HAP-1 (cell line): ENCODE data around the gene TEX13D.
"Not testable (repeated sequence)": the region's sequence is repeated elsewhere in the genome, so short reads cannot be mapped to it uniquely, and the experiment has no call there.

Experiments used
- DNase-seq, 2 experiments: peaks; one replicate each; pipeline ENCODE4 v3.0.0-alpha.2; 2016 to 2020; ENCODE audit warnings: low spot score in 2 of 2
- H3K27me3 ChIP-seq: fragments of 250-450 bp; sonication (Bioruptor Pico); 2 replicates; pipeline ENCODE4 v1.5.1; 2020; ENCODE audit warnings: low read depth, mild to moderate bottlenecking, moderate library complexity
- H3K36me3 ChIP-seq: fragments of 250-450 bp; sonication (Bioruptor Pico); replicated peaks from 2 replicates; pipeline ENCODE4 v1.5.1; 2020; ENCODE audit warnings: mild to moderate bottlenecking
- H3K4me1 ChIP-seq: fragments of 250-450 bp; sonication (Bioruptor Pico); 2 replicates; pipeline ENCODE4 v1.5.1; 2020; ENCODE audit warnings: mild to moderate bottlenecking
- H3K4me3 ChIP-seq: fragments of 250-450 bp; sonication (Bioruptor Pico); 2 replicates; pipeline ENCODE4 v1.5.1; 2020; ENCODE audit warnings: mild to moderate bottlenecking, moderate library complexity
- H3K9me3 ChIP-seq: fragments of 250-450 bp; sonication (Bioruptor Pico); 2 replicates; pipeline ENCODE4 v1.5.1; 2020; ENCODE audit warnings: mild to moderate bottlenecking, moderate library complexity
- in situ Hi-C: fragments of 300-500 bp; cut with MboI; formaldehyde crosslinking; loops from 3 replicates; pipeline ENCODE4 v1.14.3; 2020; ENCODE audit warnings: low sequenced_read_pairs, inconsistent platforms, mixed read lengths

Gene TEX13D

GRCh38 chrX:124332481-124333424 lies at the start of gene TEX13D:
Gene TEX13D, plus strand, starts transcription at chrX:124332660. Its CDS starts 258 bp downstream, at chrX:124332918.
- no peaks in the 10 kb centered on the region for H3K36me3 ChIP-seq
- in situ Hi-C loops, result no loop called here
- H3K4me1 ChIP-seq, result no peaks in the 10 kb centered on the region
- H3K4me3 ChIP-seq, result no peak within 1 kb of the TSS
- DNase-seq, result no peak
- no peaks in the 10 kb centered on the region for H3K27me3 ChIP-seq
- no peaks in the 10 kb centered on the region for H3K9me3 ChIP-seq

GRCh38 chrX:124289443-124289842 lies 43.0 kb upstream of the TEX13D start:
- Histone ChIP-seq H3K4me1 (no peaks in the 10 kb centered on the region), H3K36me3 (no peaks in the 10 kb centered on the region), H3K4me3 (no peak overlapping the region), H3K27me3 (peaks cover 4% of the 10 kb centered on the region), H3K9me3 (no peaks in the 10 kb centered on the region)
- no peak for DNase-seq
- in situ Hi-C loops, result no loop called here

GRCh38 chrX:124293810-124294209 lies 38.6 kb upstream of the TEX13D start:
- in situ Hi-C loops, result no loop called here
- H3K4me1 ChIP-seq, result no peaks in the 10 kb centered on the region
- no peak for DNase-seq
- no peak overlapping the region for H3K4me3 ChIP-seq
- no peaks in the 10 kb centered on the region for H3K36me3 ChIP-seq
- H3K27me3 ChIP-seq, result peaks cover 1% of the 10 kb centered on the region
- H3K9me3 ChIP-seq, result no peaks in the 10 kb centered on the region

GRCh38 chrX:124299323-124299722 lies 33.1 kb upstream of the TEX13D start:
- in situ Hi-C loops, H3K4me3 ChIP-seq, H3K27me3 ChIP-seq, H3K4me1 ChIP-seq, DNase-seq, H3K36me3 ChIP-seq, H3K9me3 ChIP-seq: not testable (repeated sequence)

- Histone ChIP-seq H3K4me3 (no peak overlapping the region), H3K27me3 (no peaks in the 10 kb centered on the region), H3K36me3 (no peaks in the 10 kb centered on the region), H3K9me3 (no peaks in the 10 kb centered on the region), H3K4me1 (no peaks in the 10 kb centered on the region)
- no peak for DNase-seq
- in situ Hi-C loops, result no loop called here
These were observed 32.1 kb upstream of the TEX13D start for GRCh38 chrX:124300405-124300804.

GRCh38 chrX:124307253-124307907 lies 25.1 kb upstream of the TEX13D start:
- Histone ChIP-seq H3K4me3 (no peak overlapping the region), H3K36me3 (no peaks in the 10 kb centered on the region), H3K27me3 (no peaks in the 10 kb centered on the region), H3K9me3 (no peaks in the 10 kb centered on the region), H3K4me1 (no peaks in the 10 kb centered on the region)
- no peak for DNase-seq
- in situ Hi-C loops, result no loop called here

- H3K9me3 ChIP-seq, result no peaks in the 10 kb centered on the region
- H3K36me3 ChIP-seq, result no peaks in the 10 kb centered on the region
- no peak for DNase-seq
- no peak overlapping the region for H3K4me3 ChIP-seq
- H3K27me3 ChIP-seq, result 0 out of 2 replicates have a peak, but pooled peaks cover 5% of the 10 kb centered on the region
- in situ Hi-C loops, result no loop called here
- no peaks in the 10 kb centered on the region for H3K4me1 ChIP-seq
These were observed 6.7 kb upstream of the TEX13D start for GRCh38 chrX:124325732-124326131.

- Histone ChIP-seq H3K4me3 (no peak overlapping the region), H3K36me3 (no peaks in the 10 kb centered on the region), H3K9me3 (no peaks in the 10 kb centered on the region), H3K4me1 (no peaks in the 10 kb centered on the region), H3K27me3 (0 out of 2 replicates have a peak, but pooled peaks cover 4% of the 10 kb centered on the region)
- no peak for DNase-seq
- in situ Hi-C loops, result no loop called here
These were observed 3.7 kb upstream of the TEX13D start for GRCh38 chrX:124328765-124329164.

- H3K4me3 ChIP-seq, result no peak overlapping the region
- in situ Hi-C loops, result no loop called here
- no peaks in the 10 kb centered on the region for H3K36me3 ChIP-seq
- H3K27me3 ChIP-seq, result no peaks in the 10 kb centered on the region
- DNase-seq, result no peak
- H3K4me1 ChIP-seq, result no peaks in the 10 kb centered on the region
- H3K9me3 ChIP-seq, result no peaks in the 10 kb centered on the region
These were observed 1.4 kb downstream of the TEX13D start for GRCh38 chrX:124333862-124334261.

GRCh38 chrX:124334555-124334954 lies 2.1 kb downstream of the TEX13D start:
- H3K36me3 ChIP-seq, DNase-seq, H3K4me1 ChIP-seq, H3K27me3 ChIP-seq, in situ Hi-C loops, H3K4me3 ChIP-seq, H3K9me3 ChIP-seq: not testable (repeated sequence)

- in situ Hi-C loops, result no loop called here
- Histone ChIP-seq H3K36me3 (no peaks in the 10 kb centered on the region), H3K9me3 (no peaks in the 10 kb centered on the region), H3K4me3 (no peak overlapping the region), H3K27me3 (peaks cover 2% of the 10 kb centered on the region; the same call in 1 of the 2 replicates), H3K4me1 (no peaks in the 10 kb centered on the region)
- DNase-seq, result no peak
These were observed 3.1 kb downstream of the TEX13D start for GRCh38 chrX:124335598-124335997.

GRCh38 chrX:124337916-124338315 lies 5.5 kb downstream of the TEX13D start:
- H3K27me3 ChIP-seq, result peaks cover 2% of the 10 kb centered on the region; the same call in 1 of the 2 replicates
- no peaks in the 10 kb centered on the region for H3K36me3 ChIP-seq
- H3K4me3 ChIP-seq, result no peak overlapping the region
- no peaks in the 10 kb centered on the region for H3K4me1 ChIP-seq
- in situ Hi-C loops, result no loop called here
- no peak for DNase-seq
- no peaks in the 10 kb centered on the region for H3K9me3 ChIP-seq

GRCh38 chrX:124338733-124339514 lies 6.5 kb downstream of the TEX13D start:
- Histone ChIP-seq H3K36me3 (no peaks in the 10 kb centered on the region), H3K9me3 (no peaks in the 10 kb centered on the region), H3K4me1 (no peaks in the 10 kb centered on the region), H3K27me3 (peaks cover 2% of the 10 kb centered on the region; the same call in 1 of the 2 replicates), H3K4me3 (no peak overlapping the region)
- in situ Hi-C loops, result no loop called here
- no peak for DNase-seq
